ENCODE measurements around the gene EFCAB11. TPM values are rescaled to one million over a fixed set of nuclear protein-coding genes. Genes with fewer than 3 reads are reported as not detected.

EFCAB11 gene
- total RNA-seq, 4 donors from 2014 or later, result 5.4 to 13.2 (median 6.3) TPM

GRCh38 chr14:89965839-89966238 lies 11.3 kb upstream of the EFCAB11 start:
- Histone ChIP-seq H3K36me3 (no peaks in the 10 kb centered on the region), H3K4me3 (replicated peaks in 1 of 3) (no peak overlapping the region), H3K9me3 (no peaks in the 10 kb centered on the region), H3K4me1 (peaks cover 4 to 13% of the 10 kb centered on the region in 2 donors), H3K27me3 (no peaks in the 10 kb centered on the region), H3K27ac (no peak overlapping the region)
- no peak for DNase-seq
- TF ChIP-seq, protein P1, sequence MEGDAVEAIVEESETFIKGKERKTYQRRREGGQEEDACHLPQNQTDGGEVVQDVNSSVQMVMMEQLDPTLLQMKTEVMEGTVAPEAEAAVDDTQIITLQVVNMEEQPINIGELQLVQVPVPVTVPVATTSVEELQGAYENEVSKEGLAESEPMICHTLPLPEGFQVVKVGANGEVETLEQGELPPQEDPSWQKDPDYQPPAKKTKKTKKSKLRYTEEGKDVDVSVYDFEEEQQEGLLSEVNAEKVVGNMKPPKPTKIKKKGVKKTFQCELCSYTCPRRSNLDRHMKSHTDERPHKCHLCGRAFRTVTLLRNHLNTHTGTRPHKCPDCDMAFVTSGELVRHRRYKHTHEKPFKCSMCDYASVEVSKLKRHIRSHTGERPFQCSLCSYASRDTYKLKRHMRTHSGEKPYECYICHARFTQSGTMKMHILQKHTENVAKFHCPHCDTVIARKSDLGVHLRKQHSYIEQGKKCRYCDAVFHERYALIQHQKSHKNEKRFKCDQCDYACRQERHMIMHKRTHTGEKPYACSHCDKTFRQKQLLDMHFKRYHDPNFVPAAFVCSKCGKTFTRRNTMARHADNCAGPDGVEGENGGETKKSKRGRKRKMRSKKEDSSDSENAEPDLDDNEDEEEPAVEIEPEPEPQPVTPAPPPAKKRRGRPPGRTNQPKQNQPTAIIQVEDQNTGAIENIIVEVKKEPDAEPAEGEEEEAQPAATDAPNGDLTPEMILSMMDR (IDR thresholded peaks at IDR 0.05), result no peak
- TF ChIP-seq POLR2A (IDR thresholded peaks at IDR 0.05), result no peak
- intact Hi-C loops (cut with DNase I), result no loop called here
- 94 to 98% methylated on average over 1 of the region's 1 CpG for WGBS, 2 donors

- no peak overlapping the region for H3K4me3 ChIP-seq (replicated peaks in 1 of 3)
- no peak for TF ChIP-seq POLR2A (IDR thresholded peaks at IDR 0.05)
- TF ChIP-seq, protein P1 (IDR thresholded peaks at IDR 0.05), result no peak
- peak; percentile 39 to 58 for DNase-seq
- no peaks in the 10 kb centered on the region for H3K36me3 ChIP-seq
- no peaks in the 10 kb centered on the region for H3K9me3 ChIP-seq
- no peak overlapping the region for H3K27ac ChIP-seq
- no peaks in the 10 kb centered on the region for H3K27me3 ChIP-seq
- WGBS, 2 donors, result 68 to 75% methylated on average over 10 of the region's 10 CpGs
- H3K4me1 ChIP-seq, result peaks cover 4 to 13% of the 10 kb centered on the region in 2 donors
- intact Hi-C loops (cut with DNase I), result no loop called here
Measured at GRCh38 chr14:89963288-89963978, 8.9 kb upstream of the EFCAB11 start.

GRCh38 chr14:89960914-89961313 lies 6.4 kb upstream of the EFCAB11 start:
- TF ChIP-seq, protein P1 (IDR thresholded peaks at IDR 0.05), result no peak
- no peak for TF ChIP-seq POLR2A (IDR thresholded peaks at IDR 0.05)
- no peak overlapping the region for H3K4me3 ChIP-seq (replicated peaks in 1 of 3)
- H3K9me3 ChIP-seq, result no peaks in the 10 kb centered on the region
- 89 to 95% methylated on average over 3 of the region's 3 CpGs for WGBS, 2 donors
- no peaks in the 10 kb centered on the region for H3K36me3 ChIP-seq
- no peak overlapping the region for H3K27ac ChIP-seq
- no peaks in the 10 kb centered on the region for H3K27me3 ChIP-seq
- intact Hi-C loops (cut with DNase I), result no loop called here
- no peak for DNase-seq
- H3K4me1 ChIP-seq, result peaks cover 8 to 19% of the 10 kb centered on the region in 2 donors

DNA sequence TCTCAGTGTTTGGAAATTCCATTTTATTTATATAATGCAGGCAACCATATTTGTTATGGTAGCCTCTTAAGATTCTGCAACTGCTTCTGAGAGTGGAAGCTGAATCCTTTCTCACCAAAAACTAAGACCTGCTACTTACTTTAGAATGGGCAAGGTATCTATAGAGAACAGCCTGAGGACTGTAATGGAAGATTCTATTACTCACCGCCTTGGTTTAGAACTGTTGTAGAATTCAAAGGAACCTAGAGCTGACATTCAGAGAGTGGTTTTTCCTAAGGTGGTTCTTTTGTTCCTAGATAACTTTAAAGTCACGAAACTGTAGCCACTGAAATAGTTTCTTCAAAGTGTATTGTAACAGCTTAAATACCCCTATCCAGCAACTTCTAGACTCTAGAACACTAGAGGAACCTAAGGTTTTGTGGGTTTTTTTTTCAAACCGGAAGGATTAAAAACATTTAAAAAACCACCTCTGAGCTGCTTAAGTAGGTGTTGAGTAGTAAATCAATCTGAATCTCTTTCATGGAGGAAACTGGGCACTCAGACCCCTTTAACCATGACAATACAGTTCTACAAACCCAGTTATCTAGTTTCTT lies 5.4 kb upstream of the EFCAB11 start:
- Histone ChIP-seq H3K4me1 (peaks cover 8 to 19% of the 10 kb centered on the region in 2 donors), H3K27ac (no peak overlapping the region), H3K36me3 (no peaks in the 10 kb centered on the region), H3K9me3 (no peaks in the 10 kb centered on the region), H3K4me3 (replicated peaks in 1 of 3) (no peak overlapping the region), H3K27me3 (no peaks in the 10 kb centered on the region)
- WGBS, 2 donors, result 92 to 95% methylated on average over 3 of the region's 3 CpGs
- TF ChIP-seq POLR2A (IDR thresholded peaks at IDR 0.05), result no peak
- TF ChIP-seq, protein P1 (IDR thresholded peaks at IDR 0.05), result no peak
- no peak for DNase-seq
- intact Hi-C loops (cut with DNase I), result no loop called here

DNA sequence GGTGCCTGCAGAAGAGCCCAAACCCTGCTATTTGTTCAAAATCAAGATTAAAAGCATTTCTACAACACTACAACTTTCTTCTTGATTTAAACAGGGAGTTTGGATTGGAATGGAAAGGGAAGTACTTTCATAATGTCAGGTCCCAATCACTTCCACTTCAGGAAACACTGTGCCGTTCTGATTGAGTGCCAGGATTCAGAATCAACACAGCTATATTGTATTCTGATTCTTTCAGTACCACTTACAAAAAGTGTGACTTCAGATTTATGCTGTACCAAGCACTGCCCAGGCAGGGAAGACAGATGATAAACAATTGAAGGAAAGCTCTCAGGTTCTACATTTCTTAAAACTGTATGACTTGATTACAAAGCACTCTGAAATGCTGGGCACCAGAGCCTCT lies 4.4 kb upstream of the EFCAB11 start:
- 73 to 83% methylated on average over 1 of the region's 1 CpG for WGBS, 2 donors
- H3K27ac ChIP-seq, result no peak overlapping the region
- peaks cover 7 to 15% of the 10 kb centered on the region in 2 donors for H3K4me1 ChIP-seq
- no peaks in the 10 kb centered on the region for H3K27me3 ChIP-seq
- H3K9me3 ChIP-seq, result no peaks in the 10 kb centered on the region
- no peak for DNase-seq
- intact Hi-C loops (cut with DNase I), result no loop called here
- no peak for TF ChIP-seq POLR2A (IDR thresholded peaks at IDR 0.05)
- TF ChIP-seq, protein P1 (IDR thresholded peaks at IDR 0.05), result no peak
- no peak overlapping the region for H3K4me3 ChIP-seq (replicated peaks in 1 of 3)
- H3K36me3 ChIP-seq, result no peaks in the 10 kb centered on the region

Data from thyroid gland (tissue), 4 donors.